NCI-H2196 (cell line): ENCODE data around the gene BCAR3.
"Not testable (repeated sequence)": the region's sequence is repeated elsewhere in the genome, so short reads cannot be mapped to it uniquely, and the experiment has no call there.

ENCODE experiments used
- DNase-seq: peaks from one replicate; lab custom pipeline; 2025; ENCODE audit not compliant: unreplicated experiment; lab: John Stamatoyannopoulos, UW

BCAR3 gene

DNA sequence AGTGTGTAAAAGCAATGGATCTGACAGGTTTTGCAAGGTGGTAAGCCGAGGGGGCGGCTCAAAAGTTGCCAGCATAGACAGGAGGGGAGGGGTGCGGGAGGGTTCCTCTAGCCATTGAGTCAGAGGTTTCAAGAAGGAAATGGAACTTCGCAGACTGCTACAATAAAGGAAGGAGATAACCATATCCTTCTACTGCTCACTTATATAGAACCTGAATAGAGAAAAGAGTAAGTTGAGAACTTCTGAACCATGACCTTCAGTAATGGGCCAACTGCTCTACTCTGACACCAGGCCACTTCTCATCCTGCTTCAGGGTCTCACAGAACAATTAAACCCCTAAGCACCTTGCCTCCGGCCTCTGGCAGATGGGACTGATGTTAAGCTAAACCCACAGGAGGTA, 26.3 kb upstream of the BCAR3 start:
- no peak for DNase-seq

DNA sequence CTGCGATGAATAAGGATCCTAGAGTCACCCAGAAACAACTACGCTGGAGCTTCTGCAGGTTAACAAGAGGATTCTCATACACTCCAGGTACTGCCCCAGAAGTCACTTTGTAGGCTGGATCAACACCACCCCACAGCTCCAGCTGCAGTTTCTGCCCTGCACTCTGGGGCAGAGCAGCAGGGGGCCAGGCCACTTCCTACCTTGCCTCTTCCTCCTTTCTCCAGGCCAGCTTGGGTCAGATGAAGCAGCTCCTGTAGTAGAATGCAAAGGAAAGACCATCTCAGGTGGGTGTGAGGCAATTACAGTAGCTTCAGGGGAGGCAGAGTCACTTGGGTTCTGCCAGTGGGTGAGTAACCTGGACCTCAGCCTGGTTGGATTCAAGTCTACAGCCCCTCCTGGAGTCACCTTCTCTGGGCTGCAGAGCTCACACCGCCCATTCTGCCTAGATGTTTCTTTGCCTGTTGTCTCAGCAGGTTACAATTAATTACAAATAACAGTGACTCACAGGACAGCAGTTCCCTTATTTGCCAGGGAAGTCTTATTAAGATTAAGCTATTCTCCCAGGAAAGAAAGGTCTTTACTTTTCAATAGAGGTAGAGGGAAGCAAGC, 24.4 kb upstream of the BCAR3 start:
- no peak for DNase-seq

DNA sequence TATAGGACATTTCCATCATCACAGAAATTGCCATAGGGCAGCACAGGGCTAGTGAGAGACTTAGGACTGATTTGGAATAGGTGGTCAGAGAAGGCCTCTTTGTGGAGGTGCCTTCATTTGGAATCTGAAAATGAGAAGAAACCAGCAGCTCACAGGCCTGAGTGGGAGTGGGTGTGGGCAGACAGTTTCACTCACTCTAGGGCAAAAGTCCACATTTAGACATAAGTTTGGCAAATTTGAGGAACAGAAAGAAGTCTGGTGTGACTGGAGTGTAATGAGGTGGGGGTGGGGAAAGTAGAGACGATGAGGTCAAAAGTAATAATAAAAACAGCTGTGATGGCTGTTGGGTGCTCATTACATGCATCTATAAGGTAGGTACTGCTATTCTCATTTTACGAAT, 22.4 kb upstream of the BCAR3 start:
- no peak for DNase-seq

- no peak for DNase-seq
Observed at GRCh38 chr1:93703643-93704042, 22.0 kb upstream of the BCAR3 start.

GRCh38 chr1:93702828-93703183, 21.2 kb upstream of the BCAR3 start:
- DNase-seq: peak; percentile 71

- DNase-seq: peak; percentile 71
Observed at GRCh38 chr1:93702111-93702827, 20.6 kb upstream of the BCAR3 start.

GRCh38 chr1:93701629-93702028, 20.0 kb upstream of the BCAR3 start:
- DNase-seq: peak; percentile 44

GRCh38 chr1:93700532-93701469, 19.2 kb upstream of the BCAR3 start:
- DNase-seq: no peak

DNA sequence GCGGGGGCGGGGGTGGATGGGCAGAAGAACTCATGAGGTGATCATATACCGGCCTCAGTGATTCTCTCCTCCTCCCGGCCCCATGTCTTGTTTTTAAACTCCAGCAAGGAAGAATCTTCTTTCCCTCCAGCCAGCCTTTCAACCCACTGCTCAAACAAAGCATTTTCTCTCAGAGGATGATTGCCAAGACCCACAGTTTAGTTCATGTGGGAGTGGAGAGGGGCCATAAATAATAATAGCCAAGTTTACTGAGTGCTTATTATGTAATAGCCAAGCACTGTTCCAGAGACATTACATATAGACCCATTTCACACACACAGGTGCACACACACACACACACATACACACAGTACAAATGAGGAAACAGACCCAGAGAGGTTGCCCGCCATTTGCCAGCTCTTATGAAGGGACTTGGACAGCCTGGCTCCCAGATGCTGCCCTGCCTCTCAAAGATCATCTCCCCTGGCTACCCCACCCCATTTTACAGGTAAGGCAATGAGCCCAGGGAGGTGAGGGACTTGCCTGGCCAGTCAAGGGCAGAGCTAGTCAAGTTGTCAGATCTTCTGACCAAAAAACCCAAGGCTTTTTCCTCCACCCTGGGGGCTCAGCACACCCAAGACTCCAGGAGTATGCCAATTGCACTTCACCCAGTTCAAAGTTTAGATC, 18.0 kb upstream of the BCAR3 start:
- no peak for DNase-seq

- no peak for DNase-seq
Observed at GRCh38 chr1:93699049-93699384, 17.4 kb upstream of the BCAR3 start.

- DNase-seq: no peak
Observed at GRCh38 chr1:93698329-93699048, 16.9 kb upstream of the BCAR3 start.

- DNase-seq: not testable (repeated sequence)
Observed at GRCh38 chr1:93697566-93697965, 15.9 kb upstream of the BCAR3 start.

GRCh38 chr1:93695411-93696005, 13.9 kb upstream of the BCAR3 start:
- DNase-seq: no peak

DNA sequence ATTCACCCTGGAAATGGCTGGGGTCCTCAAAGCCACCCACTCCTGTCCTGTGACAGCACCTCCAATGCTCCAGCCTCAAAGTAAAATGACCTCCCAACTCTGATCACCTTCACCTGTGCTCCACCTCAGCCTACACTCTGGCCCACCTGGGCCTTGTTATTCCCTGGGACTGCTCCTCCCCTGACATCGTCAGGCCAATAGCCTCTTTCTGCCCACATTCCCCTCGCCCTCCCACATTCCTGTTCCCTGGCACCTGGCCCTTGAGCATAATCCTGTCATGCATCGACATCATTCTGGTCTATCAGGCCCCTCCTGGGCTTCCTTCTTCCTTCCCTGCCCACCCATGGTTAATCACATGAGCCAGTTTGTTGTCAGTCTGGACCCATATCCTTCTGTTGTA, 13.2 kb upstream of the BCAR3 start:
- DNase-seq: no peak

DNA sequence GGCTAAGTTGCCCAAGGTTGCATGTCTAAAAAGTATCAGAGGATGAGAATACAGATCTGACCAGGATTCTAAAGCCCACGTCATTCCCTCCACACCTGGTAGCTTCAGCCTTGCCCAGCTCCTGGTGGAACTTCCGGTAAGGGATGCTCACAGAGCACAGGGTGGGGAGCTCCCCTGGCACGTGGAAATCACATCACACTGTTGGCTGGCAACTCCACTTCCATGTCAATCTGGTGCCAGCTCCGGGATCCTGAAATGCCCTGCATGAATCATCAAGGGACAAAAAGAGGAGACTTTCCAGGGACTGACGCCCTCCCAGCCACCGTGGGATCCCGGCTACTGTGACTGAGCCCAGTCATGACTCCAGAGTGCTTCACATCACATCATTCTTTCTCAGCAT, 12.4 kb upstream of the BCAR3 start:
- no peak for DNase-seq

GRCh38 chr1:93692983-93693591, 11.4 kb upstream of the BCAR3 start:
- no peak for DNase-seq

DNA sequence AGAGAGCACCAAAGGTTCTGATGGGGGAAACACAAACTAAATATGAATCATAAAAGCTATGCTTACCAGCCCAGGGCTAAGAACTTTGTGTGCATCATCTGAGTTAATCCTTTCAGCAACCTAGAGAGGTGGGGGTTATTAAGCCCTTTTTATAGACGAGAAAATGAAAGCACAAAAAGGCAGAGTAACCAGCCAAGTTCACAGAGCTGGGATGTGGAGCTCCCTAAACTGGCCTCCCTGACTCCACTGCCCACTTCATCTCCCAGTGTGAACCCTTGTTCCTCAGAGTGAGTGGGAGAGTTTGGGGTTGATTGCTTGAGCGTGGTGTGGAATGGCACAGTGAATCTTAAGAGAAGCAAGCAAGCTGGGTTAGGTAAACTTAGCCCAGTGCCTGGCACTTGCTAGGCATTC, 10.8 kb upstream of the BCAR3 start:
- no peak for DNase-seq

DNA sequence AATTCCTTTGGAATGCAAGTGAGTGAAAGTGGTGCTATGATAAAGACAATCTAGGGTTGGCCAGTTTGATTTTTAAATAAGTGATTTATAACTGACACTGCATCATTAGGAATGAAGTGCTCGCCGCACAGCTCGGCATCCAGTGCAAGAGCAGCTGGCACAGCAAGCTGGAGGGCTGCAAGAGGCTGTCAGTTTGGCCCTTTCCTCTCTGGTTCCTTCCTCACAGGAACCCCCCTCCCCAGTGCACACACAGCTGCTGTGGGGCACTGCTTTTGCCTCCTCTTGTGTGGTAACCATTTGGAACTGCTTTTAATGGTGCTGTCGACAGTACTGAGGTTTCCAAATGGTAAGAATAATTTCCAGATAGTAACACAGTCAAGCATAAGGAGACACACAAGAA, 10.4 kb upstream of the BCAR3 start:
- no peak for DNase-seq

DNA sequence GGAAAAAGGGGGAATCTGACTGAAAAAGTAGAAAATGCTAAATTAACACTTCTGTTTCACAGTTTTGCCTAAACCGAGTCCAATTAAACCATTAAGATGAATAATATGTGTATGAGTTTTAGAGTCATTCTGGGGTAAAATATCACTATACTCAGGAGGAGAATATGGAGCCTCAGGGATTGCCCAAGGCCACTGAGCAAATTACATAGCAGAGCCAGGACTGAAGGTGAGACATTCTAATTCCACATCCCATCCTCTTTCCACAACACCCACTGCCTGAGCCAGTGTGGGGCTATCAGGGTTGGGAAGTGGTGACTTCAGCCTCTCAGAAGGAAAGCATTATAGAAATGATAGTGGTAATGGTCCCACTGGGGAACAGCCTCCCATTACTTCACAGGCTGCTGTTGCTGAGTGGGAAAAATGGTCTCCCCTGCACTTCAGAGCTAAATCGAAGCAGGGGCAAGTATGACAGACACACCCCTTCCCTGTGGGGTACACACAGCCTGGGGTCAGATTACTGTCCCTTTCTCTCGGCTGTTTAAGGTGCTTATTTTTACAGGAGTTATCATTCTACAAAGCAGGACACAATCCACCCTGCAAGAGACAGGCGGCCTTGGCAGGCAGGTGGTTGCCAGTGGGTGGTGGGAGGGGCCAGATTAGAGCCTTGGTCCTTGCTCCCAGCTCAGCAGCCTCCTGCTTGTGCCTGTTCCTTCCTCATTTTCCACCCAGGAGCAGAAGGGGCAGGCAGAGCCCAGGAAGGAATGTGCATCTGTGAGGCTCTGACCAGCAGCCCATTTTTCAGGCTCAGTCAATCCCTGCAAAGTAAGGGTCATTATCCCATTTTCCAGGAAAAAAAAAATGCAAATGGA, 9.5 kb upstream of the BCAR3 start:
- DNase-seq: no peak
